ENCODE data around the gene NUDT7. TPM values are rescaled to one million over a fixed set of nuclear protein-coding genes. Genes with fewer than 3 reads are reported as not detected.

Gene NUDT7
- total RNA-seq, 4 donors from 2014 or later, result 6.8 to 16.2 (median 11.0) TPM

DNA sequence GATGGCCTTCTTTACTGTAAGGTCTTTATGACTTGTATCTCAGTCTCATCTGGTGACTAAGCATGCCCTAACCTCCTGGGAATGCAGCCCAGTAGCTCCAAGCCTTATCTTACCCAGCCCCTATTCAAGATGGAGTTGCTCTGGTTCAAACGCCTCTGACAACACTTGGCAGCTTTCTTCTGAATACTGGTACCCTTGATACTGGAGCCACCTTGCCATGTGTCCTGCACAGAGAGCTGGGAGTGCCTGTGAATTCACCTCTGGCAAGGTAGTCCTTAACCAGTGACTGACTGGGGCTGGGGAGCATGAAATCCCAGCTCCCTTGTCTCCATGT, 17.2 kb downstream of the NUDT7 start:
- H3K4me3 ChIP-seq, result no peak overlapping the region
- H3K9me3 ChIP-seq, result no peaks in the 10 kb centered on the region
- intact Hi-C loops (cut with DNase I), result no loop called here
- no peaks in the 10 kb centered on the region for H3K4me1 ChIP-seq
- no peaks in the 10 kb centered on the region for H3K27me3 ChIP-seq
- no peak overlapping the region for H3K27ac ChIP-seq (replicated peaks in 1 of 4)
- DNase-seq (ENCODE audit: extremely low spot score), result no peak
- TF ChIP-seq EP300 (IDR thresholded peaks at IDR 0.05), result no peak
- peaks cover 0 to 6% (median 1%) of the 10 kb centered on the region in 4 donors for H3K36me3 ChIP-seq
- WGBS, result 57% methylated on average over 1 of the region's 1 CpG

DNA sequence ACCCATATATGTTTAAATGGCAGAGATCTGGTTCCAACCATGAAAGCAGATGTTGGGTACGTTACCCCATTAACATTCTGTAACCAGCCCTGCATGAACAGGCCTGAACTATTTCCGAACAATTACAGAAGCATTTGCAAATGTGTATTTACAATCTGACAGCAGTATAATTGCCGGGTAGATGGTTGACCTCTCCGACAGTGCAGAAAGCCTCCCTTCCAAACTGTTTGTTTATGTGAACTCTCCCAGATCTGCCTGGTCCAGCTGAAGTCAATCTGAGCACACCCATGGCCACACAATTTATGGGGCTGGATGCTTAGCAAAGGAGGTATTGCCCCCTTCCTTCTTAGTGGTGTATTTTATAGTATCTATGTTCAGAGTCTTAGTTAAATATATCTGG, 21.8 kb downstream of the NUDT7 start:
- Histone ChIP-seq H3K27me3 (peaks cover 0 to 6% (median 0%) of the 10 kb centered on the region in 4 donors), H3K27ac (replicated peaks in 1 of 4) (no peak overlapping the region), H3K4me3 (no peak overlapping the region), H3K9me3 (no peaks in the 10 kb centered on the region), H3K4me1 (no peaks in the 10 kb centered on the region), H3K36me3 (no peaks in the 10 kb centered on the region)
- DNase-seq (ENCODE audit: extremely low spot score), result no peak
- intact Hi-C loops (cut with DNase I), result no loop called here
- no peak for TF ChIP-seq POLR2A (IDR thresholded peaks at IDR 0.05; ENCODE audit: low read depth)
- TF ChIP-seq EP300 (IDR thresholded peaks at IDR 0.05), result no peak
- TF ChIP-seq, protein P1, sequence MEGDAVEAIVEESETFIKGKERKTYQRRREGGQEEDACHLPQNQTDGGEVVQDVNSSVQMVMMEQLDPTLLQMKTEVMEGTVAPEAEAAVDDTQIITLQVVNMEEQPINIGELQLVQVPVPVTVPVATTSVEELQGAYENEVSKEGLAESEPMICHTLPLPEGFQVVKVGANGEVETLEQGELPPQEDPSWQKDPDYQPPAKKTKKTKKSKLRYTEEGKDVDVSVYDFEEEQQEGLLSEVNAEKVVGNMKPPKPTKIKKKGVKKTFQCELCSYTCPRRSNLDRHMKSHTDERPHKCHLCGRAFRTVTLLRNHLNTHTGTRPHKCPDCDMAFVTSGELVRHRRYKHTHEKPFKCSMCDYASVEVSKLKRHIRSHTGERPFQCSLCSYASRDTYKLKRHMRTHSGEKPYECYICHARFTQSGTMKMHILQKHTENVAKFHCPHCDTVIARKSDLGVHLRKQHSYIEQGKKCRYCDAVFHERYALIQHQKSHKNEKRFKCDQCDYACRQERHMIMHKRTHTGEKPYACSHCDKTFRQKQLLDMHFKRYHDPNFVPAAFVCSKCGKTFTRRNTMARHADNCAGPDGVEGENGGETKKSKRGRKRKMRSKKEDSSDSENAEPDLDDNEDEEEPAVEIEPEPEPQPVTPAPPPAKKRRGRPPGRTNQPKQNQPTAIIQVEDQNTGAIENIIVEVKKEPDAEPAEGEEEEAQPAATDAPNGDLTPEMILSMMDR (IDR thresholded peaks at IDR 0.05), result no peak
- TF ChIP-seq POLR2AphosphoS5 (IDR thresholded peaks at IDR 0.05), result no peak
- 46% methylated on average over 4 of the region's 4 CpGs for WGBS

DNA sequence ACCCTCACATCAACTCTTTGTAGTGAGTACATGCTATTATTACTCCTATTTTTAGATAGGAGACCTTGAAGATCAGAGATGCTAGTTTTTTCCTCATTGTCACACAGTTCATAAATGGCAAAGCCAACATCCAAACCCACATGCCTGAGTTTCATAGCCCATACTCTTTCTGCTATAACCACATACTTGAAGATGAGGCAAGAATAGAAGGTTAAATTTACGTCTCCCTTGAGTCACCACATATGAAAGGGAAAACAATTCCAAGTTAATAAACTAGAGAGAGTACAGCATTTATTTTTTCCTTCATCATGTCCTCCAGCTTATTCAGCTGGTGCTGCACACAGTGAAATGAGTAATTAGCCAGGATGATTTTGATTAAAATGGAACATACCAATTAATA, 23.7 kb downstream of the NUDT7 start:
- TF ChIP-seq POLR2A (IDR thresholded peaks at IDR 0.05; ENCODE audit: low read depth), result no peak
- TF ChIP-seq, protein P1 (IDR thresholded peaks at IDR 0.05), result no peak
- no peak for TF ChIP-seq POLR2AphosphoS5 (IDR thresholded peaks at IDR 0.05)
- no peak for TF ChIP-seq EP300 (IDR thresholded peaks at IDR 0.05)
- no peaks in the 10 kb centered on the region for H3K4me1 ChIP-seq
- no peaks in the 10 kb centered on the region for H3K36me3 ChIP-seq
- H3K27ac ChIP-seq (replicated peaks in 1 of 4), result no peak overlapping the region
- no peak overlapping the region for H3K4me3 ChIP-seq
- H3K27me3 ChIP-seq, result peaks cover 0 to 6% (median 0%) of the 10 kb centered on the region in 4 donors
- H3K9me3 ChIP-seq, result no peaks in the 10 kb centered on the region
- no peak for DNase-seq (ENCODE audit: extremely low spot score)
- WGBS, result 73% methylated on average over 1 of the region's 1 CpG
- intact Hi-C loops (cut with DNase I), result no loop called here

DNA sequence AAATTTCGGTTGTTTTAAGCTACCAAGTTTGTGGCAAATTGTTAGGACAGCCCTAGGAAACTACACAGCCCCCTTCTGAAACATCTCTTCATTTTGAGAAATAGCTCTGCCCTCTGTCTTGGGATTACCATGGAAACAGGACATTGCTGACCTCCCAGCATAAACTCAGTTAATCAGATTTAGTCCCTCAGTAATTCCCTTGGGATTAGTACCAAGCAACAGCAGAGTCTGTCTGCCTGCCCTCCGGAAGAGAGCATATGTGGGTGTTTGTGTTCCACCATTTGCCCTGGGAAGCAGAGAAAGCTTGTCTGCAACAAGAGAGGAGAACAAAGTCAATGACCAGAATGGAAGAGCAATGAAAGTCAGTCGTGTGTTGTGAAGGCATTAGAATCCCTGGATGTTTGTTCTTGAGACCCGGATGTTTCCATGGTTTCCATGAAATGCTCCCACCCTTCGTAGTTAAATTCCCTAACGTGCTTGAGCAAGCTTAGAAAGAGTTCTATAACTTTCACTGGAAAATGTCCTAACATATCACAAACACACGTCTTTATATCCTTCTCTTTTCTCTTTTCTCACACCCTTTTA, 26.2 kb downstream of the NUDT7 start:
- no peaks in the 10 kb centered on the region for H3K4me1 ChIP-seq
- H3K36me3 ChIP-seq, result no peaks in the 10 kb centered on the region
- WGBS, result 80% methylated on average over 7 of the region's 7 CpGs
- H3K4me3 ChIP-seq, result no peak overlapping the region
- no peaks in the 10 kb centered on the region for H3K9me3 ChIP-seq
- no peak overlapping the region for H3K27ac ChIP-seq (replicated peaks in 1 of 4)
- TF ChIP-seq POLR2AphosphoS5 (IDR thresholded peaks at IDR 0.05) (no peak), POLR2A (IDR thresholded peaks at IDR 0.05; ENCODE audit: low read depth) (no peak), EP300 (IDR thresholded peaks at IDR 0.05) (no peak)
- TF ChIP-seq, protein P1 (IDR thresholded peaks at IDR 0.05), result no peak
- peaks cover 0 to 6% (median 0%) of the 10 kb centered on the region in 4 donors for H3K27me3 ChIP-seq
- intact Hi-C loops (cut with DNase I), result no loop called here
- DNase-seq (ENCODE audit: extremely low spot score), result no peak

DNA sequence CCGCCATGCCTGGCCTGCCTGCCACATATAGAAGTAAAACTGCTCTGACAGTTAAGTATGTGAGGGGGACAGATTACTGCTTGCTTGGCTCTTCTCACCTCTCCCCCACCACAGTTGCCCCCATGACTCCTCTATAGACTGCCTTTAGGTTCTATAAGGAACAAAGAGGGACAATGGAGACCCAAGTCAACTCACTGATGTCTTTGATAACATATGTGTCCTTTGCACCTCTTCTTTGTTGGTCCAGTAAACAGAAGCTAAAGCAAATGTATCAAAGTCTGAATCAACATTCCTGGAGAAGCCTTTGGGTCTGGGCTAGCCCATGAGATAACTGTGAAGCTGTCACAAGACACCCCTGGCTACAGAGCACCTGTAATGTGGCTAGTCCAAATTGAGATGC, 27.1 kb downstream of the NUDT7 start:
- H3K4me1 ChIP-seq, result no peaks in the 10 kb centered on the region
- H3K4me3 ChIP-seq, result no peak overlapping the region
- H3K36me3 ChIP-seq, result no peaks in the 10 kb centered on the region
- no peak for DNase-seq (ENCODE audit: extremely low spot score)
- TF ChIP-seq, protein P1 (IDR thresholded peaks at IDR 0.05), result no peak
- TF ChIP-seq POLR2A (IDR thresholded peaks at IDR 0.05; ENCODE audit: low read depth), result no peak
- no peak for TF ChIP-seq EP300 (IDR thresholded peaks at IDR 0.05)
- no peak for TF ChIP-seq POLR2AphosphoS5 (IDR thresholded peaks at IDR 0.05)
- H3K27ac ChIP-seq (replicated peaks in 1 of 4), result no peak overlapping the region
- H3K27me3 ChIP-seq, result peaks cover 0 to 6% (median 0%) of the 10 kb centered on the region in 4 donors
- H3K9me3 ChIP-seq, result no peaks in the 10 kb centered on the region
- 29% methylated on average over 1 of the region's 1 CpG for WGBS
- intact Hi-C loops (cut with DNase I), result no loop called here

All from esophagus muscularis mucosa (tissue), 4 donors.